RKO (cell line): ENCODE results near the gene CACNB2.

Experiments used
- DNase-seq: peaks from one replicate; pipeline ENCODE4 v3.0.0-alpha.2; 2016; ENCODE audit warnings: low spot score

Gene CACNB2

DNA sequence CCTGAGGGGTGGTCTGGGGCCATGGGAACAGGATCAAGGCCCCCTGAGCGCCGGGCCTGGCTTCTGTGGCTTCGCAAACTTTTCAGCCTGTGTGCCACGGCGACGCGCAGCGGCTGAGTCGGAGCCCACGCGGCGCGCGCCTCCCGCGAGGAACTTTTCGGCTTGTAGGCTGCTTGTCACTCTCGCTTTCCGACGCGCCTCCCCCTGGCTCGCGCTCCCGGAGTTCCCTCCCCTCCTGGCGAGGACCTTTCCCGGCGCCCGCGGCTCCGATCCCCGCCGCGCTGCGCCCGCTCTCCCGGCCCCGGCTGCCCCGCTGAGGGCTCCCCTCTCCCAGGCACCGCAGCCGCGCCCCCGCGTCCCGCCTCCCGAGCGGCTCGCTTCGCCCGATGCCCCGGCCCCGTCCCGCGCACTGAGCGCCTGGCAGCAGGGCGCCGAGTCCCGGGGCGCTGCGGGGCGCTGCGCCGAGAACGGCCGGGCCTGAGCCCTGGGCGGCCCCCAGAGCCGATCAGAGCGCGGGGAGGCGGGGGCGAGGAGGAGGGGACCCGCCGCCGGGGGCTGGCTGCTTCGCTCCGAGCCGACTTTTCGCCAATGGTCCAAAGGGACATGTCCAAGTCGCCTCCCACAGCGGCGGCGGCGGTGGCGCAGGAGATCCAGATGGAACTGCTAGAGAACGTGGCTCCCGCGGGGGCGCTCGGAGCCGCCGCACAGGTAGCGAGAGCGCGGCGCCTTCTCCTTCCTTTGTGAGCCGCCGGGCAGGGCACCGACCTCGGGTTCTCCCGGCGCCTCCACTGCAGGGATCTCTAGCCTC is at the start of gene CACNB2:
CACNB2 (plus strand) TSS at position 276 of the 808 bp plus-strand sequence.
- DNase-seq = no peak

DNA sequence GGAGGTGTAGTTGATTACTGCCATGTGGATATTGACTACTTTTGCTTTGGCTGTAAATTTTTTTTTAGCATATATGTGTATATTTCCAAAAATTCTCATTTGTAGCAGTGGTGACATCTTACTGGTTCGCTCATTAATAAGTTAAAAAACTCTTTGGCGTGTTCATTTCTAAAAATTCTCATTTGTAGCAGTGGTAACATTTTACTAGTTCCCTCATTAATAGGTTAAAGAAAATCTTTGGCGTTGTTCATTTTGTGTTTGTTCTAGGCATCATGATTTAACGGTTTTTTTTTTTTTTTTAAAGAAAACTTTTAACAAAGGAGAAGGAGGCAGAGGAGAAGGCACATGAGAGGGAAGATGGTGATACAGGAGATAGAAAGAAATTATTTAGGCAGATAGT is 45.9 kb upstream of the CACNB2 start:
- no peak for DNase-seq

DNA sequence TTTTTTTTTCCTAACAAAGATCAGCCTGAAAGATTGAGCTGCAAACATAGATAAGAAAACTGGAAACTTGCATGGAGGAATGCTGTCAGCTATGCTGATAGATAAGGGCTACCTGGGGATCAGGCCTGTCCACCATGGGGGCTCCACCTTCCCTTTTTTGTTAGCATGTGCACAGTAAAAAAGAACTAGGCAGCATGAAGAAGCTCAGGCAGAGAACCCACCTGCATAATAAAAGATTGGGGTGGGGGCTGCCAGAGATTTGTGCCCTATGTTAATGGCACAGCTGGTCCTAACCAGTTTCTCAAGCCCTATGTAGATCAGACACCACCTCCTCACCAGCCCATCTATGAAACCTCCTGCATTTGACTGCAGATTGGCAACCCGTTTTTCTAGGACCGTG is 45.4 kb upstream of the CACNB2 start:
- DNase-seq = no peak

DNA sequence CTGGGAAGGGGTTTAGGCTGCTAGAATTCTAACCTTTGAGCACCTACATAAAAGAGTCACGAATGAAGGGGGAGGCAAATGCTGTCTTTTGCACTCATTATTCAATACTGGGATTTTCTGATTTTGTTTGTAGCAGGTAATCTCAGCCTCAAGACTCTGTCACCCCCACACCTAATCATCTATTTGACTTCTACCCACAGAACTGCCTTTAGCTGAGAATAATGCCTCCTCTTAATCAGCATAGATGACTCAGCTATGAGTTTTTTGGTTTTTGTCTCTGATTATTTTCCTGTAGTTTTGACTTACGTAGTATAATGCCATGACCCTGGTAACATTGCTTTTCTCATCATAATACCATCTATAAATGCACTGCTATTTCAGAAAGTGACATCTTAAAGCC is 42.7 kb upstream of the CACNB2 start:
- DNase-seq = peak; percentile 33

DNA sequence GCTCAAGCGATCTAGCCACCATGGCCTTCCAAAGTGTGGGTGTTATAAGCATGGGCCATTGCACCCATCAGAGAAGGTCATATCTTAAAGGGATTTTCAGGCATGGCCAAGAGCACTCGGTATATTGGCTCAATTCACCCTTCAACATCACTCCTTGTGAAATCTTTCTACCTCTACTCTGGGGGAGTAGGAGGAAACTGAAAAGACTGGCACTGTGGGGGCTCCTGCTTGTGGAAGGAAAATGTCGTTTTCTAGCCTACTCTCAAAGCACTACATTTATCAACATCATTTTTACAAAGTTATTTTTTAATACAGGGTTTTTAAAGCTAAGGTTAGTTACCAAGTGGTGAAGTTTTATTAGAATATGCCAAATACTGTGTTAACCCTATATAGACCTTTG is 42.0 kb upstream of the CACNB2 start:
- DNase-seq = no peak

DNA sequence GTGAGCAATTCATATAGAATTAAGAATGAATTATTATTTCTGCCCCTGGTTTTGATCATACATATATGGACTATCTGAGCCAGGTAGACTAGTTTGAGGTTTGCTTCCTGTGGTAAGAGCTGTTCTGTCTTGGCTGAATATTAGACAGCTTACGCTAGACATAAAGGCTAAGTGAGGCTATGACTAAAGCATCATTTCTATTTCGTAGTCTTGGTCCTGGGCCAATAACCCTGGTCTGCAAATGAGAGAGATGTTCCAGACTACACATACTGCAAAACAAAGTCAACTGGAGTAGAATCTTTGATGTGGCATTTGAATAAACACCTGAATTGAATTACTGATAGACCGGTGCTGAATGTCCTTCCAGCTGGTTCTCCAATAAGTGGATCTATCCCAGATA is 40.8 kb upstream of the CACNB2 start:
- no peak for DNase-seq

DNA sequence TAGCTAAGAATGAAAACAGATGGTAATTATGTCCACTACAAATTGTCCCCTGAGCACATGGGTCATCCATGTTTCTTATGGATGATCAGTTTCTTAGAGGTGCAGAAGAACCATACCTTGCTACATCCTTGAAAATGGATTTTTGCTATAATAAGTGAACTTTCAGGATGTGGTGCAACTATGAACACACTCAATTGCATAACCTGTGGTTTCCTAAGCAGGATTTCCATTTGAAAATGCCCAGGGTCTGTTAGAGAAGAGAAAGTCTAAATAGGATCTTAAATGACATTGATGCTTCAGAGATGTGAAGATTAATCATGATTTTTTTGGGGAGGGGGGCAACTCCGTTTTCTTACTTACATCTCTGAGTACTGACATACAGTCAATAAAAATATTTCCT is 39.6 kb upstream of the CACNB2 start:
- no peak for DNase-seq

DNA sequence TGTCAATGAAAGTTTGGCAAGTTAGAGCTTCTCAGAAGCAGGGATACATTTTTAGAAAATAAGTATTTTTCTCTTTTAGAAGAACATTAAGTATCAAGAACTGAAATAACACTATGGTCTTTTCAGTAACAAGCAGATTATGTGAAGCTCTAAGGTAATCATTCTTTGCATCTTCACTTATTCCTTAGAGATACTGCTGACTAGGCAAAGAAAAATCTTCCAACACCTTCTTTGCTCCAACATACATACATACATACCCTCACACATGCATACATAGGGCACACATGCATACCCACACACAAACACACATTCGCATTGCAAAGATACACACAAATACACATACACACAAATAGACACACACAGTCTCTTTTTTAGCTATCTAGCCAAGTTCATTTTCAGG is 37.8 kb upstream of the CACNB2 start:
- no peak for DNase-seq

DNA sequence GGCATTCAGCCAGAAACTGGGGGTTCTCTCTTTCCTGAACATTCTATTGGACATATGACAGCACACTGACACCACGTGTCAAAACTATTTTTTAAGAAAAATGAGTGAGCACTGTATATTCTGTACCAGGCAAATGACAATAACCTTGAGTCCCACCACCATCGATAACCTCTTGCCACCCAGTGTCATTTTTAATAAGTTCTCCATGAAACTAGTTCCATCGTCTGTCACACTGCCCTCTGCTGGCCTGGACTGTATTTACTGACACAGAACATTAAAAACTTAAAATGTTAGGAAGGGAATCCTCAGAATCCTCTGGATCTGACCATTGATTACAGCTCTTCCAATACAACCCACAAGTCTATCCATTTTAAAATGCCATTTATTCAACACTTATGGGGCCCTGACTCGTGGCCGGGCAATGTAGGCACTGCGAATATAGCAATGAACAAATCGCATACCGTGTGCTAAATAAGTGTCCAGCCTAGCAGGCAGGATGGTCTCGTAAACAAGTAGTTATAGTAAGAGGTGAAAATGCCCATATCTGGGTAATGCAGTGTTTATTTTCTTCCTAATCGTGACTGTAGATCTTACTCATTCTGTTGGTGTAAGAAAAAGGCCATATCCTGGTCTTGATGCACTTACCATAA is 35.9 kb upstream of the CACNB2 start:
- DNase-seq = peak; percentile 55

DNA sequence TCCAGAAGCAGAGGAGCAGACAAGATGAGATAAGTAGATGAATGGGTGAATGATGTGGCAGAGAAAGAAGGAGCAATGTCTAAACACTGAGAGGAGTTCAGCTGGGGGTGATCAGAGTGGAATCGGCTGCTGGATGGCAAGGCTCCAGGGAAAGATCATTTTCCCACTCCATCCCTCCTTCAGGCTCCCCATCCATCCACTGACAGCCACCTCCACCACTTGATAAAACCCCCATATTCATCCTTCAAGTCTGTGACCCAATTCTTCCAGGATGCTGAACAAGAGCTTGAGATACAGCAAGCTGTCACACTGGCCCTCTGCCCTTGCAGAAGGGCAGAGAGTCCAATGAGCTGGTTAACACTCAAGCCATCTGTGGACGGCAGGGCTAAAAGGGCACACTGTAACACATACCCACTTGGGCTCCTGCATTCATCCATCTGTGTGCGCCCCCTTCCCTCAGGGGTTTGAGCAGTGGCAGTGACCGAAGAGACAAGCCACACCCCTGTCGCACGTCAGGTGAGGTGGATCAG is 30.8 kb upstream of the CACNB2 start:
- DNase-seq = no peak

DNA sequence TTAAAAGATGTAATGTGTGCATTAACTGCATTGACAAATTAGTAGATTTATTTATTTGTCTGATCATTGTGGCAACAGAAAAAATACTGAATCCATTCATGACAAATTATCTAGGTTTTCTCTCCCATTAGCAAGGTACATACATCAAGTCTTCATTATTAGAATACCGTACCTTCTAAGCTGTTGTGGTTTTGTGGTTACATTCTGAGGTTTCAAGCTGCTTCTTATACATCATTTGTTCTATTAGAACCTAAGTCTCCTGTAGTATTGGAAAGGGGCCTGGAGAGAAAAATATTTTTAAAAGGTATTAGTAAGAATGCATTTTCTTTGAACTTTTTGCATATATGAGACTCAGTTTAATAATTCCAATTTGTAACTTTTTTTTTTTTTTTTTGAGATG is 26.3 kb upstream of the CACNB2 start:
- no peak for DNase-seq

DNA sequence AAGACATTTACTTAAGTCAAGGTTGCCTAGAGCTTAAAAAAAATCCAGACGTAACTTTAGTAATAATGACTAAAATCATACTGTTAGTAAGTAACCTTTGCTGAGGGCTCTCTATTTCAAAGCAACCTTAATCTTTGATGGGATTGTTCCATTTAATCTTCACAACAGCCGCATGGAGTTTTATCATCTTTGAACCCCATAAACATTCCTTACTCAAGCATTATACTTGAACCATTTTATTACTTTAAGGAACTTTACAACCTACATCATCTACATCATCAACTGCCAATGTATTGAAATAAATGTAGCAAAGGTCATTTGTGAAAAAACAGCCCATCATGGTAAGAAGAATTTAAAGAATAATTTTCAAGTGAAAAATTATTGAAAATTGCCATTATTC is 22.9 kb upstream of the CACNB2 start:
- DNase-seq = no peak

DNA sequence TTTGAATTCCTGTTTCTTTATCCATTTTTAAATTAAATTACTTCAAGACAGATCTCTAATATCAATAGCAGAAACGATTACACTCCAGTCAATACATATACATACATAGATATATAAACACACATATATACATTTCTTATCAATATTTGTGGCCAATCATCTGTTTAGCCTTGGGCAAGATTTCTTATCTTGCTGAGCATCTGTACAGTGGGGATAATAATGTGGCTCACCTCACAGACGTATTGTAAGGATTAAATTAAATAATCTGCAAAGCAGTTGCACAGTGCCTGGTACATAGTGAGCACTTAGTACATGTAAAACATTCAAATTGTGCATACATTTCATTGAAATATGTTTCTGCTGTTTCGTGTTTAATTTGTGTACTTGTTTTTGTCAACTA is 17.5 kb upstream of the CACNB2 start:
- DNase-seq = no peak

DNA sequence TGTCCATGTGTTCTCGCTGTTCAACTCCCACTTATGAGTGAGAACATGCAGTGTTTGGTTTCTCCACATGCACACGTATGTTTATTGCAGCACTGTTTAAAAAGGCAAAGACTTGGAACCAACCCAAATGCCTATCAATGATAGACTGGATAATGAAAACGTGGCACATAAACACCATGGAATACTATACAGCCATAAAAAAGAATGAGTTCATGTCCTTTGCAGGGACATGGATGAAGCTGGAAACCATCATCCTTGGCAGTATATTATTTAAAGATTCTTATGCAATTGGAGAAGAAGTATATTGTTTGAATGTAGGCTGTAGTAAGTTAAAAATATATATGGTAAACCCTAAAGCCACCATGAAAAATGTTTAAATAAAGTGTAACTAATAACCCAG is 7.2 kb upstream of the CACNB2 start:
- DNase-seq = no peak

DNA sequence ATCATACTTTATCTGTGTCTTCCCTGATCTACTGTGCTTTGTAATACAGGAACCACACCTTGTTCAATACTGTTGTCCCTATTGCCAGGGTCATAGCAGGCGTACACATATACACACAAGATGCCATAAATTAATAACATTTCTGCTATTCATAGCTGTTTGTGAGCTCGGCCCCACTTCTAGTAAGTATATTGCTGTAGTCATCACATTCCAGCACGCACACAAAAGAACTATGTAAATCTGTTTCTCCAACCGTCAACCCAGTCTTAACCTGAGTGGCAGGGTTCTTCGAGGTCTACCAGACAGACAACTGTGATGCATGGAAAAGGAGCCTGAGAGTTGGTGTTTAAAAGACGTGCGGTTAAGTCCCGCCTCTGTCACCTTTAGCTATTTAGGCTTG is 5.7 kb upstream of the CACNB2 start:
- no peak for DNase-seq

DNA sequence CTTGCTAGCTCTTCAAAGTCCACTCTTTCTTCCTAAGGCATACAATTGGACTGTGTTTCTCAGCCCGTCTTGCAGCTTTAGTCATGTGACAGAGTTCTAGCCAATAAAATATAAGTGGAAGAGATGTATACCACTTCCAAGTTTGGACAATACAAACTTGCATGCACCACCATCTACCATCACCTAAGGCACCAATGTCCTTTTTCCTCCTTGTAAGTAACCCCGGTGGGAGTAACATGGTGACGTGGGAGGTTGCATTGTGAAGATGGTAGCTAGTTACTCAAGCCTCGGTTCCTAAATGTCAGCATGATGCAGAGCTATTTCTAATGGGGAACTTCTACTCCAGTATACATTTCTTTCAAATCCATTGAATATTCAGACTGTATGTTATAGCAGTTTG is 5.3 kb upstream of the CACNB2 start:
- DNase-seq = no peak

DNA sequence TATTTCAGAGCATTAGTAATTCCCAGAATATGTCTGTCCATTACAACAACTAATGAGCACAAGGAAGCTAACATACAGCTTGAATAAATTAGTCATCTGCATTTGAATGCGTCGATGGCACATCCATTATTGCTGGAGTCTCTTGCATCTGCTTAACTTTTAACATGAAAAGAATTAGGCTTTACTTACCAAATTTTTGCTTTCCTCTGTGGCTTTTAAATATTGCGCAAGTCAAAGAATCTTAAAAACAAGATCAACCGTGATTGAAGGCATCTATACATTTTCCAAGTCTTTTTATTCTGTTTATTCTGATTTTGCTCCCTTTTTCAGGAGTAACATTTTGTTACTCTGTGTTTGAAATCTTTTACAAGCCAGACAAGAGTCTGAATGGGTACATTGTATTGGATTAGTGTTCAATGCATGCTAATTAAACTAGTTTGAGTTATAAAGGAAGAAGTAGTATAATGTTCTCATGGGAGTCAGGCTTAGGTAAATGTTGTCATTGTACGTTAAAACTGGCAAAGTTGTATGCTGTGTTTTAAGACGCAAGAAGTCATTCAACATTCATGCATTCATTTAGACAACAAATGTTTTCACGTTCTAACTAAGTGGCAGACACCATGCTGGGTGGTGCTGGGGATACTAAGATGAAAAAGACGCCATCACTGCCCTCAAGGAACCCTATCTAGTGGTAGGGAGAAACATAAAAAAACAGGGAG is 4.0 kb upstream of the CACNB2 start:
- no peak for DNase-seq

DNA sequence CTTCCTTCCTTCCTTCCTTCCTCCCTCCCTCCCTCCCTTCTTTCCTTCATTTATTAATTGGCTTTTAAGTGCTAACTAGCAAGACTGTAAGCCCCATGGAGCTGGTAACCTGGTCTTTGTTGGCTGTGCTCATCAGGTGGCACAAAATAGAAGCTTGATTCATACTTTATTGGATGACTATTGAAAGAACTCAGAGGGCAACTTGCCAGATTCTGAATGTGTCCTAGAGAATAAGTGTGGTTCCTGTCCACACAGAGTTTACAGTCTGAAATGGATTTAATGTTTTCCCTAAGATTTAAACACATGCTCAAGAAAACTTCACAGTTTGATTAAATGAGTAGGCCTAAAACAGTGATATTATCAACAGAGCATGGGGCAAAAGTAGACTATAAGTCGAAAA is 3.1 kb upstream of the CACNB2 start:
- DNase-seq = no peak

DNA sequence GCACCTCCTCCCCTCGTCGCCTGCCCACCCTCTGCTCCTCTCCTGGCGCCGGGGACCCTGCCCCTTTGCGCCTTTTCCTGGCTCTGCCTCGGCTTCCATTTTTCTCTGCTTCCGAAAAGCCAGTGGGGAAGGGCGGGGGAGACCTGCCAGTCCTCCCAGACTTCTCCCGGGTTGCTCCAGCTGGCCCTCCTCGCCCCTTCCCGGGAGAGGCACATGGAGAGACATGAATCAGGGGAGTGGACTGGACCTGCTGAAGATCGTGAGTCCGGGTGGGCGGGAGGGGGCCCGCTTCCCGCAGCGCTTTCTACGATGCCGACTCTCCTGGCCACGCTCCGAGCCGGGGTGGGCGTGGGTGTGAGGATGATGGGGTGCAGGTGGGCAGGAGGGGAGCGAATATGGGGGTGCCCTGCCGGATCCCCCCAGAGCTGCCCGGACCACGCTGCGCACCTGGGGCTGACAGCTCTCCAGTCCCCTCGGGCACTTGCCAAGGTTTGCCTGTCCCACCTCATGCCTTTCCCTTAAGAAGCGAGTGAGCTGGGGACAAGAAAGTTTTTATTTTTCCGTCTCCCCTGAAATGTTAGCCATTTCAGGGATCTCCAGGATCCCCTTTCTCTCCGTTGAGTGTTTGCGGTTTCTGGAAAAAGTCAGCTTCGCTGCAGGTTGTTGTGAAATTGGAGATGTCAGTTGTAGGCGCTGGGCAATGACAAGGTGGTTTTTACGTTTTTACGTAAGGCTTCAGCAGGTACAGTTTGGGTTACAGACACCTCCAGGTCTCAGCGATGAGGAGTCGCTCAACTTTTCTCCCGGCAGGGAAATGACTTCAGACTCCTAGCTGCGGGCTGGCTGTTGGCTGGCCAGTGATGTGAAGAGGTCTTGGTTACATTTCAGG is 977 bp downstream of the CACNB2 start:
- no peak for DNase-seq

DNA sequence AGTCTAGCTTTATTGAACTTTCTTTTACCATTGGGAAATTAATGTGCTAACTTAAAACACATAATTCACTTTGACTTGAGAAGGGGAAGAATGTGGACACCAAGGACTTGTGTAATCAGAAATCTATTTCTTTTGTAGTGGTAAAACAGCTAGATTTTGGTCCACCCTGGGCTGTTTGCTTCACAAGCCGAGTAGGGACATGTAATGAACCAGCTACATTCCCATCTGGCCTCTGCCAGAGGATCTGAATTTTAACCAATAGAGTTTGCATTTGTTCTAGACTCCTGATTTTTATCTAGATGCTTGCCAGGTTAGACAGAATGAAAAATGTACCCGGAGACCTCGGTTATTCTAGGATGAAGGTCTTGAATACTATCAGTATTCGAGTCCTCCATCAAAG is 1.9 kb downstream of the CACNB2 start:
- no peak for DNase-seq

DNA sequence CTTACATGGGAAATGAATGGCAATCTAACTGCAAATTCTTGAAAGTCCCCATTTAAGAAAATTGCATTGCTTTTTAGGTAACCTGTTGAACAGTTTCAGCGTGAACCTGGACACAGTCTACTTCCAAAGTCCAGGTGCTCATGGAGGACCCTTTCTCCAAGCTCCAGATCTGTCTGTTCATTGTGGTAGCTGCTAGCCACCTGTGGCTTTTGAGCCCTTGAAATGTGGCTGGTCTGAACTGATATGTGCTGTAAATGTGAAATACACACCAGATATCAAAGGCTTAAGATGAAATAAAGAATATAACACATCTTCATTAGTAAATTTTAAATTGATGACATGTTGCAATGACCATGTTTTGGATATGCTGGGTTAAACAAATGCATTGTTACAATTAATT is 4.2 kb downstream of the CACNB2 start:
- no peak for DNase-seq

DNA sequence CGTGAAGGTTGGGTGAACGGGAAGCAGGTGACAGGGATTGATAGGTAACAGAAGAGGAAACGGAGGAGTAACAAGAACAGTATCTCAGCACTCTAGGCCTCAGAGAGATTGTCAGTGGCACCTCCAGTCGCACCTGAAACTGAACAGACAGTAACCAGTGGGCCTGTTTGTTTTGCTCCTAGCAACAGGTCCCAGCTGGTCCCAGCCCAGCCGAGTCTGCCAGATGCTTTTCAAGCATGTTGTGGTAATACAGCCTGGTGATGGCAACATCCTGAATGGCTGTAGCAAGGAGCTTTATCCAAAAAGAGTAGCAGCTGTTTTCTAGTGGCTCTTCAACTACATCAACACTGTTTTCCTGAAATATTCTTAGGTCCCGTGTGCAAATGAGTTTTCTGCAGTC is 4.7 kb downstream of the CACNB2 start:
- DNase-seq = no peak
